HG03442 (cell line): ENCODE measurements around the gene HSPB1.
"Not testable (repeated sequence)": the region's sequence is repeated elsewhere in the genome, so short reads cannot be mapped to it uniquely, and the experiment has no call there.

ENCODE experiments used
- ATAC-seq: cut with Tn5 transposase; IDR thresholded peaks from one replicate; pipeline ENCODE4 v1.9.1; 2021; ENCODE audit warnings: mild to moderate bottlenecking, moderate library complexity; ENCODE audit not compliant: unreplicated experiment

The HSPB1 gene

DNA sequence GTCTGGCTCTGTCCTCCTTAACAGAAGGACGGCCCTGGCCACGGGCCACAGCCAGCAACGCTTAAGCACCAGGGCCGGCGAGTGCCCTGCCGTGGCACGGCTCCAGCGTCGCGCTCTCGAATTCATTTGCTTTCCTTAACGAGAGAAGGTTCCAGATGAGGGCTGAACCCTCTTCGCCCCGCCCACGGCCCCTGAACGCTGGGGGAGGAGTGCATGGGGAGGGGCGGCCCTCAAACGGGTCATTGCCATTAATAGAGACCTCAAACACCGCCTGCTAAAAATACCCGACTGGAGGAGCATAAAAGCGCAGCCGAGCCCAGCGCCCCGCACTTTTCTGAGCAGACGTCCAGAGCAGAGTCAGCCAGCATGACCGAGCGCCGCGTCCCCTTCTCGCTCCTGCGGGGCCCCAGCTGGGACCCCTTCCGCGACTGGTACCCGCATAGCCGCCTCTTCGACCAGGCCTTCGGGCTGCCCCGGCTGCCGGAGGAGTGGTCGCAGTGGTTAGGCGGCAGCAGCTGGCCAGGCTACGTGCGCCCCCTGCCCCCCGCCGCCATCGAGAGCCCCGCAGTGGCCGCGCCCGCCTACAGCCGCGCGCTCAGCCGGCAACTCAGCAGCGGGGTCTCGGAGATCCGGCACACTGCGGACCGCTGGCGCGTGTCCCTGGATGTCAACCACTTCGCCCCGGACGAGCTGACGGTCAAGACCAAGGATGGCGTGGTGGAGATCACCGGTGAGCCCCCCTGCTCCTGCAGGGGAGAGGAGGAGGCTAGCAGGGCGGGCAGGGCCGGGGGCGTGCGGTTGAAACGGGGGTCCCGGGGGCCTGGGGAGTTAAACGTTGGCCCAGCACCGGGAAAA is at the start of gene HSPB1:
HSPB1 (plus strand) TSS at position 327 of the 855 bp plus-strand sequence; CDS start at position 367, 40 bp downstream.
- peak; percentile 64 for ATAC-seq

DNA sequence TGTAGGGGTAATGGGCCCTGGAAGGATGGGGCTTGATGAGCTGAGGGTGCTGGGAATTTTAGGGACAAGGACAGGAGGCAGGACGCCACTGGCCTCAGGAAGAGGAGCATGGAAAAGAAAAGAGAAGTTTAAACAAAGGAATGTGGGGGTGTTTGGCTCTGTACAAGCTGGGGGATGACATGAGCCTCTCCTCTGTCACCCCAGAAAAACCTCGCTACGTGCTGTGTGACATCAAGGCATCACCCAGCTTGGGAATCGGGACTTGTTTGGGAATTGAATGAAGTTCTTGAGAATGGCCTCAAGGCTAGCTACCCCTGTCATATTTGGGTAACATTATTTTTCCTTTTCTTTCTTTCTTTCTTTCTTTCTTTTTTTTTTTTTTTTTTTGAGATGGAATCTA is 47.7 kb upstream of the HSPB1 start:
- no peak for ATAC-seq

- ATAC-seq, result no peak
Observed at GRCh38 chr7:76257973-76258372, 44.5 kb upstream of the HSPB1 start.

- ATAC-seq, result no peak
Observed at GRCh38 chr7:76259124-76260093, 43.1 kb upstream of the HSPB1 start.

DNA sequence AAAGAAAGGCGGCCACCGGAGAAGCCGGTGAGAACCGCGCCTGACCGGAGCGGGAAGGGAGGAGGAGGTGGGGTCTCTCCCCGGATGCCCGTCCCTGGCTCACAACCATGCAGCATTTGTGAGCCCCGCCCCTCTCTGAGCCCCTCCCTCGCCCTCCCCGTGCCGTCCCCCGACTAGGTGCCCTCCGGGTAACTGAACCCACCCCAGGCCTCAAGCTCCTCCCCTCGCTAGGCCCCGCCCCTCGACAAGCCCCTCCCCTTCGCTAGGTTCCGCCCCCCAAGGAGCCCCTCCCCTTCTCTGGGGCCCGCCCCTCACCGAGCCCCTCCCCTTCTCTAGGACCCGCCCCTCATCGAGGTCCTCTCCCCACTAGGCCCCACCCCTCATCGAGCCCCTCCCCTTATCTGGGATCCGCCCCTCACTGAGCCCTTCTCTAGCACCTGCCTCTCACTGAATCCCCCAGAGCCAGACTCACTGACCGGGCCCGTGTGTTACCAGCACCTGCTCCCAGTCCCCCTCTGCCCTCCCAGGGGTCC is 42.2 kb upstream of the HSPB1 start:
- no peak for ATAC-seq

GRCh38 chr7:76261329-76261728 is 41.1 kb upstream of the HSPB1 start:
- ATAC-seq, result no peak

DNA sequence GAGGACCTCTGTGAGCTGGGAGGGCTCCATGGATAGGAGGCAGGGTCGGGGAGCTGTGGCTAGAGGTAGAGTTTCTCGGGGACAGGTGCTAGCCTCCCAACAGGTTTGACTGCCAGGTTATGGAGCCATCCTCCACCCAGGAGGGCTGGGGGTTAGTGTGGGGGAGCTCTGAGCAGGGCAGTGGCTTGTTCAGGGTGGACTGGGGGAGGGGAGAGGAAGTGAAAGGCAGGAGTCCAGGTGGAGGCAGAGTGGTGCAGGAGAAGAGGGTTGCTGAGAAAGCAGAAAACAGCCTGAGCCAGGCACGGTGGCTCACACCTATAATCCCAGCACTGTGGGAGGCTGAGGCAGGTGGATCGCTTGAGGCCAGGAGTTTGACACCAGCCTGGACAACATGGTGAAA is 40.5 kb upstream of the HSPB1 start:
- no peak for ATAC-seq

GRCh38 chr7:76262683-76263402 is 39.6 kb upstream of the HSPB1 start:
- no peak for ATAC-seq

GRCh38 chr7:76265299-76265698 is 37.2 kb upstream of the HSPB1 start:
- no peak for ATAC-seq

DNA sequence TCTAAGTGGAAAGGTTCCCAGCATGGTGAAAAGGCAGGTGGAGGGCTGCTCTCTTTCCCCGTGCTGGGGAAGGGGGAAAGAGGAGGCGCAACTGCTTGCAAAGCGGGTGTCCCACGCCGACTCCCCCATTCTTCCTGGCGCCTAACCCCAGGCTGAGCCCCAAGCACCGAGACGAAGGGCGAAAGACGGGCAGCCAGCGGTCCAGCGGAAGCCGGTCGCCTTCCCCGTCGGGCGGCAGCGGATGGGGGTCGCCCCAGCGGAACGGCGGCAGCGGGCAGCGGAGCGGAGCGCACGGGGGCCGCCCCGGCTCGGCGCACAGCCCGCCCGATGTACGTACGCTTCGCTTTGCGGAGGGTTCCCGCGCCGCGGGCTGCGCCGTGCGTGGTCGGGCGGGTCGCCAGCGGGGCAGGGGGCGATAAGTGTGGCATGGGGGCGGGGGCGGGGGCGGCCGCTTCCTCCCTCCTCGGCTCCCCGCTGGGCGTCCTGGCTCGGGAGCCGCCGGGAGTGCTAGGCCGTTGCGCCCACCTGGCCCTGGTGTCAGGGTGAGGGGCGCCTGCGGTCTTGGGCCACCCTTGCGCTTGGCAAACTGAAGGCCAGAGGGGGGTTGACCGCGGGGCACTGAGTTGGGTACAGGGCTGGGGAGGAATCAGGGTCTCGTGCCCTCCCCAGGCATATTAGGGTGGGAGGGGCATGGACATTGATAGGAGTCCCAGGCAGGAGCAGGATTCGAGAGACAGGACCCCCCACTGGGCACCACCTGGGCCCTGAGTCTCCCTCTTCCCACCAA is 35.2 kb upstream of the HSPB1 start:
- no peak for ATAC-seq

GRCh38 chr7:76267894-76268183 is 34.6 kb upstream of the HSPB1 start:
- no peak for ATAC-seq

GRCh38 chr7:76268376-76268775 is 34.1 kb upstream of the HSPB1 start:
- ATAC-seq, result no peak

DNA sequence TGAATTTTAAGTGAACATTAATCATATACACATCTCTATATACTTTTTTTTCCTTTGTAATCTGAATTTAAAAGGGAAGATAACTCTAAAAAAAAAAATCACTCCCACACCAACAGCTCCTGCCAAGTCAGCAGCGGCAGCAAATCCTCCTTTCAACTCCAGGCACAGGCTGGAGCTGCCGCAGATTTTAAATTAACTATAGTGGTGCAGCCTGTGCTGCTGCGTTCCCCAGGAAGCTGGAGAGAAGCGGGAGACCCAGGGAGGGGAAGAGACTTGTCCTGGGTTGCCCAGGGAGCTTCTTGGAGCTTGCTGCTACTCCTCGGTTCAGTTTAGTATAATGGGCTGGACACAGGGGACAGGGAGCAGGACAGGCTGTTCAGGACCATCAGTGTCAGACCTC is 32.6 kb upstream of the HSPB1 start:
- ATAC-seq, result no peak

- not testable (repeated sequence) for ATAC-seq
Observed at GRCh38 chr7:76271384-76271783, 31.1 kb upstream of the HSPB1 start.

DNA sequence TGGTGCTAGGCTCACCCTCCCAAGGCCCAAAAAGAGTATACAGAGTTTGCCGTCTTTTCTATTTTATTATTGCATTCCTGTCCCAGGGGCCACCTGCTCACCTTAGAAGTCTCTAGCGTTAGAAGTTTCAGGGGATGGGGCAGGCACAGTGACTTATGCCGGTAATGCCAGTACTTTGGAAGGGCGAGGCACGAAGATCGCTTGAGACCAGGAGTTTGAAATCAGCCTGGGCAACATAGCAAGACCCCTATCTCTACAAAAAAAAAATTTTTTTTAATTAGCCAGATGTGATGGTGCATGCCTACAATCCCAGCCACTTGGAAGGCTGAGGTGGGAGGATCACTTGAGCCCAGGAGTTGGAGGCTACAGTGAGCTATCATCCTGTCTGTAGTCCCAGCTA is 30.3 kb upstream of the HSPB1 start:
- no peak for ATAC-seq

GRCh38 chr7:76272851-76273497 is 29.5 kb upstream of the HSPB1 start:
- ATAC-seq, result no peak

DNA sequence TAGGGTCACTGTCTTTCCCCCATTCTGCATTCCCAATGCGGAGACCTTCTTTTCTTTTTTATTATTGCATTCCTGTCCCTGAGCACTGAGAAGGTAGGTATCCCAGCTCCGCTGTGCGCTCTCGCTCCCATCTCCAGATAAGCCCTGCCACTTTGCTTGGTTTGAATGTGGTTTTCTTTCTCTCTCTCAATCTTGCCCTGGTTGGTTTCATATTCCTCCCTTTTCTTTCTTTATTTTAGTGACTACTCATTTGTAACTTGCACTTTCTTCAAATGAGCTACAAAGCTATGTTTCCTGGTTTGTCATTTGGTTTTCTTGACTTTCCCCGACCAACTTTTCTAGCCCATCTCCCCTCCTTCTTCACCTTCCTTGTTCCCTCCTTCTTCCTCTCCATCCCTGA is 29.0 kb upstream of the HSPB1 start:
- no peak for ATAC-seq

GRCh38 chr7:76278540-76278939 is 23.9 kb upstream of the HSPB1 start:
- no peak for ATAC-seq

DNA sequence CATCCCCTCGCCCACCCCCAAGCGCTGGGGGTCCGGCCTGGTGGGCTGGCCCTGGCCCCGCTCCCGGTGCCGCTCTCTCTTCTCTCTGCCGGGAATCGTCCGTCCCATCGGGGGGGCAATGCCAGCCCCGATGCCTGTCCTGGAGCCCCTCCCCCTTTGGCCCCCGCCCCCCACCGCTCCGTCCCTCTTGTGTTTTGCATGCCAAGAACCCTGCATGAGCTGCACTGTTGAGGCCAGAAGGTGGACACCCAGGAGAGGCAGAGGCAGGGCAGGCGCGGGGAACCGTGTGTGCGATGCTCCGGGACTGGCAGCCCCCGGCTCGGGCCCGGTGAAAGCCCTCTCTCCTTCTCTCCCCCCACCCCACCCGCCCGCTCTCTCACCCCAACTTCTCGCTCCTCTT is 22.1 kb upstream of the HSPB1 start:
- no peak for ATAC-seq
